Ureter (tissue), 1 donor: ENCODE results near the gene EIPR1. TPM values are rescaled to one million over a fixed set of nuclear protein-coding genes. Genes with fewer than 3 reads are reported as not detected.
"Not testable (repeated sequence)": the region's sequence is repeated elsewhere in the genome, so short reads cannot be mapped to it uniquely, and the experiment has no call there.

Experiments used
- DNase-seq: peaks from one replicate; pipeline ENCODE4 v3.0.0-alpha.2; 2020; ENCODE audit warnings: low spot score
- total RNA-seq: library from RNA; stranded (reverse); gene quantifications from one replicate; pipeline ENCODE4 v1.2.4, GENCODE V29; 2023
- donor health status: DM: yes; HTN: yes; CAD: no.

Gene EIPR1
- total RNA-seq, 1 donor from 2014 or later, result 38.1 TPM

- no peak for DNase-seq
Measured at GRCh38 chr2:3193443-3194330, 183.9 kb downstream of the EIPR1 start.

GRCh38 chr2:3192920-3193319 is 184.7 kb downstream of the EIPR1 start:
- DNase-seq, result no peak

- DNase-seq, result no peak
Measured at GRCh38 chr2:3192281-3192818, 185.3 kb downstream of the EIPR1 start.

- no peak for DNase-seq
Measured at GRCh38 chr2:3189961-3190360, 187.7 kb downstream of the EIPR1 start.

GRCh38 chr2:3189076-3189591 is 188.5 kb downstream of the EIPR1 start:
- no peak for DNase-seq

GRCh38 chr2:3188405-3188946 is 189.1 kb downstream of the EIPR1 start:
- DNase-seq, result no peak

- DNase-seq, result no peak
Measured at GRCh38 chr2:3187467-3187866, 190.2 kb downstream of the EIPR1 start.

GRCh38 chr2:3186766-3187165 is 190.9 kb downstream of the EIPR1 start:
- no peak for DNase-seq

GRCh38 chr2:3185910-3186309 is 191.7 kb downstream of the EIPR1 start:
- no peak for DNase-seq

GRCh38 chr2:3185256-3185655 is 192.4 kb downstream of the EIPR1 start:
- DNase-seq, result no peak

GRCh38 chr2:3184167-3184566 is 193.5 kb downstream of the EIPR1 start:
- DNase-seq, result no peak

- no peak for DNase-seq
Measured at GRCh38 chr2:3183766-3184165, 193.9 kb downstream of the EIPR1 start.

- DNase-seq, result no peak
Measured at GRCh38 chr2:3182848-3183247, 194.8 kb downstream of the EIPR1 start.

- no peak for DNase-seq
Measured at GRCh38 chr2:3181416-3182010, 196.1 kb downstream of the EIPR1 start.

- DNase-seq, result not testable (repeated sequence)
Measured at GRCh38 chr2:3180909-3181221, 196.8 kb downstream of the EIPR1 start.

- DNase-seq, result no peak
Measured at GRCh38 chr2:3180082-3180908, 197.3 kb downstream of the EIPR1 start.

GRCh38 chr2:3179626-3180025 is 198.0 kb downstream of the EIPR1 start:
- DNase-seq, result no peak

- no peak for DNase-seq
Measured at GRCh38 chr2:3179208-3179607, 198.4 kb downstream of the EIPR1 start.

GRCh38 chr2:3178578-3179031 is 199.0 kb downstream of the EIPR1 start:
- no peak for DNase-seq

- DNase-seq, result no peak
Measured at GRCh38 chr2:3177891-3178577, 199.6 kb downstream of the EIPR1 start.

GRCh38 chr2:3176869-3177255 is 200.8 kb downstream of the EIPR1 start:
- DNase-seq, result no peak
